K562 treated with DMSO at 1 percent for 12 hours (cell line): ENCODE measurements around the gene CACNB3. TPM values are rescaled to one million over a fixed set of nuclear protein-coding genes. Genes with fewer than 3 reads are reported as not detected.

Source experiments
- total RNA-seq: library from RNA; unstranded; fragments of 300-600 nt; gene quantifications from 2 replicates; pipeline ENCODE4 v1.2.3, GENCODE V29; 2022; ENCODE audit not compliant: insufficient read depth

Gene CACNB3
- total RNA-seq: 0.49 and 1.6 TPM in 2 replicates

GRCh38 chr12:48817873-48818830 is at the start of gene CACNB3:
Gene CACNB3 (plus strand): TSS chr12:48818496. CDS start chr12:48818930, 434 bp downstream.

GRCh38 chr12:48788854-48789775 is 29.2 kb upstream of the CACNB3 start, which contains the start of gene ADCY6:
Gene ADCY6 (minus strand): TSS chr12:48789089. CDS start chr12:48783434, 5,655 bp downstream.

GRCh38 chr12:48851883-48852733 is 33.8 kb downstream of the CACNB3 start, which contains the start of gene DDX23:
Gene DDX23 (minus strand): TSS chr12:48852163. CDS start chr12:48845782, 6,381 bp downstream.

GRCh38 chr12:48865281-48866051 is 47.2 kb downstream of the CACNB3 start, which contains the start of gene RND1:
Gene RND1 (minus strand): TSS chr12:48865870. CDS start chr12:48865767, 103 bp downstream.

Other genes starting within 250 kb of the CACNB3 start
- not detected in 2 replicates for gene LALBA, start 248.4 kb upstream of the CACNB3 start, total RNA-seq
- gene KANSL2, start 136.3 kb upstream of the CACNB3 start, total RNA-seq: 33.0 and 37.6 TPM in 2 replicates
- gene CCNT1, start 101.8 kb upstream of the CACNB3 start, total RNA-seq: 3.8 and 21.7 TPM in 2 replicates
- gene ADCY6, start 29.4 kb upstream of the CACNB3 start, total RNA-seq: 0.42 and 1.1 TPM in 2 replicates
- gene DDX23, start 33.7 kb downstream of the CACNB3 start, total RNA-seq: 49.7 and 86.9 TPM in 2 replicates
- gene RND1, start 47.4 kb downstream of the CACNB3 start, total RNA-seq: 1.1 and 1.3 TPM in 2 replicates
- 4.0 and 5.5 TPM in 2 replicates for gene FKBP11, start 107.0 kb downstream of the CACNB3 start, total RNA-seq
- 50.1 and 87.6 TPM in 2 replicates for gene ARF3, start 139.0 kb downstream of the CACNB3 start, total RNA-seq
- gene WNT10B, start 153.2 kb downstream of the CACNB3 start, total RNA-seq: 0.72 TPM in 1 of 2 replicates, not detected in the other
- not detected in 2 replicates for gene WNT1, start 159.8 kb downstream of the CACNB3 start, total RNA-seq
- gene DDN, start 180.9 kb downstream of the CACNB3 start, total RNA-seq: 0.27 and 0.62 TPM in 2 replicates
- gene PRKAG1, start 200.3 kb downstream of the CACNB3 start, total RNA-seq: 58.2 and 84.6 TPM in 2 replicates
- gene KMT2D, start 242.3 kb downstream of the CACNB3 start, total RNA-seq: 7.2 and 74.6 TPM in 2 replicates